Astrocyte (in vitro differentiated cells and primary cell): ENCODE data around the gene CMTM5. TPM values are rescaled to one million over a fixed set of nuclear protein-coding genes. Genes with fewer than 3 reads are reported as not detected.
"Not testable (repeated sequence)": the region's sequence is repeated elsewhere in the genome, so short reads cannot be mapped to it uniquely, and the experiment has no call there.

ENCODE experiments used
- DNase-seq: peaks from one replicate; pipeline ENCODE4 v3.0.0-alpha.2; 2010; ENCODE audit warnings: low read depth
- FAIRE-seq: peaks from 2 replicates; lab custom pipeline; 2011; peaks lifted over from hg19 to GRCh38; lab: Jason Lieb, UNC
- H2AFZ ChIP-seq: 2 replicates; pipeline ENCODE4 v1.6.0; 2012; ENCODE audit warnings: low read depth, low read length, inconsistent platforms
- H3K27ac ChIP-seq: 2 replicates; pipeline ENCODE4 v1.5.1; 2011; ENCODE audit warnings: low read depth, low read length, inconsistent platforms
- H3K27me3 ChIP-seq: 2 replicates; pipeline ENCODE4 v1.6.0; 2011; ENCODE audit warnings: low read length, inconsistent platforms; ENCODE audit not compliant: insufficient read depth
- H3K36me3 ChIP-seq: 2 replicates; pipeline ENCODE4 v1.5.1; 2011; ENCODE audit warnings: low read length, inconsistent platforms; ENCODE audit not compliant: insufficient read depth
- H3K4me1 ChIP-seq: 2 replicates; pipeline ENCODE4 v1.5.1; 2011; ENCODE audit warnings: low read length, inconsistent platforms; ENCODE audit not compliant: insufficient read depth
- H3K4me2 ChIP-seq: 2 replicates; pipeline ENCODE4 v1.6.0; 2012; ENCODE audit warnings: low read length, inconsistent platforms
- H3K4me3 ChIP-seq: 2 replicates; pipeline ENCODE4 v1.5.1; 2011; ENCODE audit warnings: low read depth, mild to moderate bottlenecking, low read length, inconsistent platforms; ENCODE audit not compliant: insufficient read depth
- H3K79me2 ChIP-seq: 2 replicates; pipeline ENCODE4 v1.6.0; 2012; ENCODE audit warnings: mild to moderate bottlenecking, low read length, inconsistent platforms; ENCODE audit not compliant: insufficient read depth
- H3K9ac ChIP-seq: 2 replicates; pipeline ENCODE4 v1.6.0; 2012; ENCODE audit warnings: mild to moderate bottlenecking, low read length, inconsistent platforms
- H3K9me3 ChIP-seq: 2 replicates; pipeline ENCODE4 v1.5.1; 2012; ENCODE audit warnings: low read depth, mild to moderate bottlenecking, low read length, inconsistent platforms; ENCODE audit not compliant: insufficient read depth
- H4K20me1 ChIP-seq: 2 replicates; pipeline ENCODE4 v1.6.0; 2012; ENCODE audit warnings: low read length, inconsistent platforms; ENCODE audit not compliant: insufficient read depth
- H3K27ac Mint-ChIP-seq: one replicate; pipeline ENCODE4 v1.8.0; 2021; ENCODE audit warnings: mild to moderate bottlenecking, mixed read lengths; ENCODE audit not compliant: unreplicated experiment
- H3K27me3 Mint-ChIP-seq: one replicate; pipeline ENCODE4 v1.8.0; 2021; ENCODE audit warnings: low read depth, mixed read lengths; ENCODE audit not compliant: unreplicated experiment
- H3K36me3 Mint-ChIP-seq: one replicate; pipeline ENCODE4 v1.8.0; 2021; ENCODE audit warnings: low read depth, mixed read lengths; ENCODE audit not compliant: unreplicated experiment
- H3K4me1 Mint-ChIP-seq: one replicate; pipeline ENCODE4 v1.8.0; 2021; ENCODE audit warnings: low read depth, mixed read lengths; ENCODE audit not compliant: unreplicated experiment
- H3K4me3 Mint-ChIP-seq: one replicate; pipeline ENCODE4 v1.8.0; 2021; ENCODE audit warnings: mild to moderate bottlenecking, moderate library complexity, mixed read lengths; ENCODE audit not compliant: unreplicated experiment
- H3K9me3 Mint-ChIP-seq: one replicate; pipeline ENCODE4 v1.8.0; 2021; ENCODE audit warnings: mild to moderate bottlenecking, mixed read lengths; ENCODE audit not compliant: unreplicated experiment
- CTCF ChIP-seq: IDR thresholded peaks from 2 replicates; pipeline ENCODE4 v1.5.1; 2011; ENCODE audit warnings: low read depth, mild to moderate bottlenecking, inconsistent platforms, low read length, moderate library complexity; ENCODE audit not compliant: insufficient read depth
- EZH2 ChIP-seq: IDR thresholded peaks from 2 replicates; pipeline ENCODE4 v1.6.1; 2012; ENCODE audit warnings: mild to moderate bottlenecking, low read length, inconsistent platforms; ENCODE audit not compliant: insufficient read depth
- total RNA-seq: library from RNA; stranded (reverse); gene quantifications from 2 replicates; pipeline ENCODE4 v1.2.1, GENCODE V29; 2021

The CMTM5 gene
- total RNA-seq, 1 donor from 2014 or later = not detected

- Histone ChIP-seq H3K4me2 (no peak overlapping the region), H3K27me3 (no peaks in the 10 kb centered on the region), H3K27ac (no peak overlapping the region), H3K9me3 (no peaks in the 10 kb centered on the region), H3K79me2 (no peaks in the 10 kb centered on the region), H3K9ac (no peak overlapping the region), H2AFZ (no peak overlapping the region), H3K4me1 (no peaks in the 10 kb centered on the region), H3K4me3 (no peak overlapping the region), H4K20me1 (no peaks in the 10 kb centered on the region), H3K36me3 (no peaks in the 10 kb centered on the region)
- peaks cover 2% of the 10 kb centered on the region for H3K36me3 Mint-ChIP-seq
- H3K27ac Mint-ChIP-seq = no peak overlapping the region
- no peak for TF ChIP-seq EZH2
- no peak for TF ChIP-seq CTCF
- FAIRE-seq (no peak), DNase-seq (no peak)
- no peak overlapping the region for H3K4me3 Mint-ChIP-seq
- H3K27me3 Mint-ChIP-seq = peaks cover 56% of the 10 kb centered on the region
- H3K9me3 Mint-ChIP-seq = peaks cover 4% of the 10 kb centered on the region
- H3K4me1 Mint-ChIP-seq = no peaks in the 10 kb centered on the region
Observed at GRCh38 chr14:23421594-23421993, 44.7 kb downstream of the CMTM5 start.

- Mint-ChIP-seq H3K27ac (no peak overlapping the region), H3K9me3 (peaks cover 8% of the 10 kb centered on the region), H3K36me3 (peaks cover 2% of the 10 kb centered on the region), H3K4me1 (no peaks in the 10 kb centered on the region), H3K27me3 (peaks cover 50% of the 10 kb centered on the region), H3K4me3 (no peak overlapping the region)
- Histone ChIP-seq H3K4me3 (no peak overlapping the region), H3K4me1 (no peaks in the 10 kb centered on the region), H3K79me2 (no peaks in the 10 kb centered on the region), H3K27ac (no peak overlapping the region), H3K4me2 (no peak overlapping the region), H3K27me3 (no peaks in the 10 kb centered on the region), H3K9ac (no peak overlapping the region), H4K20me1 (no peaks in the 10 kb centered on the region), H3K9me3 (no peaks in the 10 kb centered on the region), H2AFZ (no peak overlapping the region), H3K36me3 (no peaks in the 10 kb centered on the region)
- FAIRE-seq = no peak
- TF ChIP-seq CTCF (no peak), EZH2 (no peak)
- DNase-seq = no peak
Observed at GRCh38 chr14:23423657-23424056, 46.8 kb downstream of the CMTM5 start.

GRCh38 chr14:23425169-23425568 lies 48.3 kb downstream of the CMTM5 start:
- Histone ChIP-seq H3K79me2 (no peaks in the 10 kb centered on the region), H3K9ac (no peak overlapping the region), H3K27me3 (no peaks in the 10 kb centered on the region), H2AFZ (no peak overlapping the region), H3K4me1 (no peaks in the 10 kb centered on the region), H3K9me3 (no peaks in the 10 kb centered on the region), H3K36me3 (no peaks in the 10 kb centered on the region), H4K20me1 (no peaks in the 10 kb centered on the region), H3K27ac (no peak overlapping the region), H3K4me2 (no peak overlapping the region), H3K4me3 (no peak overlapping the region)
- DNase-seq (no peak), FAIRE-seq (no peak)
- peaks cover 1% of the 10 kb centered on the region for H3K36me3 Mint-ChIP-seq
- H3K9me3 Mint-ChIP-seq = peaks cover 6% of the 10 kb centered on the region
- TF ChIP-seq EZH2 (no peak), CTCF (no peak)
- peak overlapping the region; percentile 41 for H3K27ac Mint-ChIP-seq
- H3K4me1 Mint-ChIP-seq = peaks cover under 1% of the 10 kb centered on the region
- peaks cover 44% of the 10 kb centered on the region for H3K27me3 Mint-ChIP-seq
- H3K4me3 Mint-ChIP-seq = no peak overlapping the region

- not testable (repeated sequence) for H3K4me3 ChIP-seq, H2AFZ ChIP-seq, H4K20me1 ChIP-seq, H3K27ac ChIP-seq, H3K27ac Mint-ChIP-seq, H3K4me3 Mint-ChIP-seq, FAIRE-seq, H3K9me3 ChIP-seq, H3K79me2 ChIP-seq, H3K27me3 ChIP-seq, H3K9ac ChIP-seq, H3K36me3 ChIP-seq, H3K4me2 ChIP-seq, H3K9me3 Mint-ChIP-seq, H3K4me1 Mint-ChIP-seq, H3K36me3 Mint-ChIP-seq, DNase-seq, H3K4me1 ChIP-seq
- peaks cover 40% of the 10 kb centered on the region for H3K27me3 Mint-ChIP-seq
Observed at GRCh38 chr14:23425798-23426197, 49.0 kb downstream of the CMTM5 start.
